DMS114 treated with DMSO at 0.1 percent for 48 hours (cell line): ENCODE results near the gene FANK1.

ENCODE experiments used
- DNase-seq: peaks from one replicate; lab custom pipeline; 2025; ENCODE audit not compliant: unreplicated experiment; lab: John Stamatoyannopoulos, UW

The FANK1 gene

GRCh38 chr10:125896088-125896934, at the start of gene FANK1:
FANK1 (plus strand) TSS chr10:125896564; CDS start chr10:125896643, 79 bp downstream.
- DNase-seq: peak; percentile 75

- DNase-seq: no peak
Measured at GRCh38 chr10:125846894-125847293, 49.5 kb upstream of the FANK1 start.

DNA sequence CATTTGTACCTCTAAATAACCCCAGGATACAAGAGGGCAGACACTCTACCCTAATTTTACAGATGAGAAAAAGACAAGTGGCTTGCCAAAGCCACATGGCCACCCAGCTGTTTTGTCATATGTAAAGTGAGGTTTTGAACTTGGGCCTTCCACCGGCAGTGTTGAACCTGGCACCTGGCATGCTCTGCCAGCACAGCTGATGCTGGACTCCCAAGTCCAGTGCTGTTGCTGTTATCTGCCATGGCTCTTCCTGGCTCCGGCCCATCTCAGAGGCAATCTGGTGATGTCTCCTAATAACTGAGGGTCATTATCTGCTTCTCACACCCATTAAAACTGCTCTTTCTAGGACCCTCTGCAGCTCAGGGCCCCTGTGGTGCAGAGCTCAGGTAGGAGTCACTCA, 48.0 kb upstream of the FANK1 start:
- DNase-seq: no peak

DNA sequence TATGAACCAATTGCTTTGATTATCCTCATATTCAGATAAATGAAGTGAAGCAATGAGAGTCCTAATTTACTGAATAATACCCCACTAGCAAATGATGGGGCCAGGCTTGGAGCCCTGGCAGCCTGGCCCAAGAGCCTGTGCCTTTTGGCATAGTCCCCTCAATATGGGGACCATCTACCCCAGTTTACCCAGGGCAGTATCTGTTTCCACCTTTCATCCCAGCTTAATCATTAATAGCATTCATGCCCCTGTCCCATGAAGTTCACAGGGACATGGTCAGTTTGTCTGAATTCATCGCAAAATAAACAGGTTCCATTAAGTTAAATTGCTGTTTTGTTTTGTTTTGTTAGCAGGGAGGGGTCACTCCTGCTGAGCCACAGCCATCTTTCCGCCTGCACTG, 47.5 kb upstream of the FANK1 start:
- DNase-seq: no peak

GRCh38 chr10:125849448-125849847, 46.9 kb upstream of the FANK1 start:
- no peak for DNase-seq

GRCh38 chr10:125850766-125851731, 45.3 kb upstream of the FANK1 start:
- DNase-seq: no peak

DNA sequence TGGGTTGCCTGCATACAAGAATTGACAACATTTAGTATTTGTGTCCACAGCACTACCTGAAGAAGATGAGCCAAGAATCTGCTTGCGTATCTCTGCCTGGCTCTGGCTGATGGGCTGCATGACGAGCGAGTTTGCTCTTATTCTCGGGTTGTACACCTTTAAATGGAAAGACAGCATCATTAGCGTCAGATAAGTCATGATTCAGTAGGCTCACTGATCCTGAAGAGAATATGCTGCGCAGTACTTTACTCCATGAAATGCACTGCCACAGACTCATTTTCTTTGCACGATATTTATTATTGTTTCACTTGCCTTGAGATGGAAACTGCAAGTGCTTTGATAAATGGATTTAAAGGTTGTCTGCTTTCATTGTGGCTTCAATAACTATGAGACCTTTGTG, 43.9 kb upstream of the FANK1 start:
- DNase-seq: no peak

DNA sequence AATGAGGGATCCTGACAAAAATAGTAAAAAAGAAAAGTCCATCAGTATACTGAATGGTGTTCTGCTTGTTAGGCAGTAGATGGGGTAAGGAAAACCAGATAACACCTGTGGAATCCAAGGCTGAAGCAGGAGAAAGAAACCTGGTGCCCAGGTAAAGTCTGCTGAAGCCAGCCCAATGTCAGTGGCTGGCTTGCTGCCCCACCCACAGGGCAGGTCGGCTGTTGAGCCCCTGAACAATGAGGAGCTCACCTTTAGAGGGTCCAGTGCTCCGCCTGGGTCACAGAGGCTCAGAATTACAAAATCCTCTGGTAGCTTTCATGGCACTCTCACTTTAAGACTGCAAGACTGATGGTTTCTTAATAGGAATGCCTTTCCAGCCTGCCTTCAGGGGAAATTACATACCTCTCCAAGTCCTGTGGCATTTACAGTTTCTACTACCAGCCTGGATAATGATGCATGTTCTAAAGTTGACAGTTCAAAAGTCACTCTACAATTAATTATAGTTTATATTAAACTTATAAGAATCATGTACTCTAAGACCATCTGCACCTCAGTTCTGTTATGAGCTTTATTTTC, 39.1 kb upstream of the FANK1 start:
- no peak for DNase-seq

DNA sequence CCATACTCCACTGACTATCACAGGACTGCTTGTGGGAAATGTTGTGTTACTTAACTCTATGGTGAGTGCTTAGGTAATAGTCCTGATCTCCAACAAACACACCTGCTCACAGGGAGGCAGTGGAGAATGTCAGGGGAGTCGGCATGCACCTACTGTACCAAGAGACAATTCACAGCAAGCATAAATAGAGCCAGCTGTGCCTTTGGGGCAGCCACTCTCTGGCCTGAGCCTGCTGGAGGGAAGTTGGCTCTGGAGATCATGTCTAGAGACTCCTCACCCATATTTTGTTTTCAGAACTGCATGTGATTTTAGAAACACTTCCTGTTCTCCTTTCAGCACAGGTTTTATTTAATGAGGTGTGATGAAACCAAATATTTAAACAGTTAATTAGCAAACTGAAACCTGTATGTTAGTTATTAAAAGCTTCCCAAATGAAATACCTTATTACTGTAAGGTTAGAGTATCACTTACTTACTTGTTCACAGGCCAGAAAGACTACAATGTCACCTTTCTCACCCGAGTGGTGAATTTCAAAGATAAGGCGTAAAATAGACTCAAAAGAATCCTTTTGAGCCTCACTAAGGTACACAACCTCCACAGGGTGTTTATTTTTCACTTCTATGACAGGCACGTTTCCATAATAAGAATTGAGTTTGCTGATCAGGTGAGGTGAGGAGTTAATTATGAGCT, 37.1 kb upstream of the FANK1 start:
- no peak for DNase-seq

DNA sequence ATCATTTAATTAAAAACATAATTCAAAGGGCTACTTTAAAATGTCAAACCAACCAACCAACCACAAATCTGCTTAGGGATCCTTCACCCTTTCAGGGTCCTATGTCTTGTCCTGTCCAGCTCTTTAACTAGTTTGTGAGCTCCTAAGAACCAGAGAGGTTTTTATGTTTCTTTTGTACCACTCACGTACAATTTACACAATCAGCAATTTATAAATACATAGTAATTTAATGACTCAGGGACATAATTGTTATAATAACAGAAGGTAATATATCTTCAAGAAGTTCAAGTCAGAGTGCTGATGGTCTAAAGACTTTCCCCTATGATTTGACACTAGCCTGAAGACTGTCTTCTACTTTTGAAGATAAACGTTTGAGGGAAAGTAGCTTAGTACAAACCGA, 31.2 kb upstream of the FANK1 start:
- no peak for DNase-seq

GRCh38 chr10:125866421-125867029, 29.8 kb upstream of the FANK1 start:
- DNase-seq: no peak

DNA sequence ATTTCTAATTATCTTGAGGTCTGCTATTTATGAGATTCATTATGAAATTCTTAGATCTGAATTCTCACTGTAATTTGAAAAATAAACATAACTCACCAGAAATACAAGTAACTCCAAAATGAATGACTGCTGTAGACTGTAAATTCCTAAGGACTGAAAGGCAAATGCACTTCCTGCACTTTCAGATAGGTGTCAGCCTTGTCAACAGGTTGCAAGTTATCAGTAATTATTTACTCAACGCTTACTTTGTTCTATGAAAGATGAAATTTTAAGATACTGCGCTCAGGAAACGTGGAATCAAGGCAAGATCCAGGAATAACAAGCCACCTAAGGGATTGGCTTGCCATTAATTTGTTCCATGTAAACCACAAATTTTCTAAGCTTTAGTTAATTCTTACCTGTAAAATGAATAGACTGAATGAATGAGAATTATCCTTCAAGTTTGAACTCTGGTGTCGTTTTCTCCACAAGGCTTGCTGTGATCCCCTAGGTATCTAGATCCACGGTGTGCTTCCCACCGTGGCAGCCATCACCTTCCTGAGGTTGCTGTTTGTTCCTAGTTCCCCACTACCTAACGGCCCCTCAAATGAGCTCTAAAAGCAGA, 27.9 kb upstream of the FANK1 start:
- DNase-seq: peak; percentile 33

- no peak for DNase-seq
Measured at GRCh38 chr10:125871338-125871737, 25.0 kb upstream of the FANK1 start.

DNA sequence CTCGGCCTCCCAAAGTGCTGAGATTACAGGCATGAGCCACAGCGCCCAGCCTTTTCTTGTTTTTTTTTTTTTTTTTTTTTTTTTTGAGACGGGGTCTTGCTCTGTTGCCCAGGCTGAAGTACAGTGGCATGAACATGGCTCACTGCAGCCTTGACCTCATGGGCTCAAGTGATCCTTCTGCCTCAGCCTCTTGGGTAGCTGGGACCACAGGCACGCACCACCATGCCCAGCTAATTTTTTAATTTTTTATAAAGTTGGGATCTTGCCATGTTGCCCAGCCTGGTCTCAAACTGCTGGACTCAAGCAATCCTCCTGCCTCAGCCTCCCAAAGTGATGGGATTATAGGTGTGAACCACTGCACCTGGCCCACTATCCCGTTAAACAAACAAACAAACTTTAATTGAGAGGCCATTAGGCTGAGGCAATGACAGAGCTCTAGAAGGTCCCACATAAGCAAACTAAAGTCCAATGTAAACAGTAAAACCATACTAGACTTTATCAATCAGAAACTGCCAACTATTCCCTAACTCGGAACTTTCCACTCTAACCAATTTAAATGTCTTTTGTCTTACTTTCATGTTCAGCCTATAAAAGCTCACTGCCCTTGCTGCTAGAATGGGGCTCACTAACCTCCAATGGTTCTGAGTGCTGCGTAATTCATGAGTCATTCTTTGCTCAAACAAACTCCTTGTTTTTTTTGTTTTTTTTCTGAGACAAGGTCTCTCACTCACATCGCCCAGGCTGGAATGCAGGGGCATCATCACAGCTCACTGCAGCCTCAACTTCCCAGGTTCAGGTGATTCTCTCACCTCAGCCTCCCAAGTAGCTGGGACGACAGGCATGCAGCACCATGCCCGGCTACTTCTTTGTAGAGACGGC, 17.2 kb upstream of the FANK1 start:
- no peak for DNase-seq

GRCh38 chr10:125880719-125881118, 15.6 kb upstream of the FANK1 start:
- no peak for DNase-seq

GRCh38 chr10:125881192-125881591, 15.2 kb upstream of the FANK1 start, which contains the start of gene DHX32:
DHX32 (minus strand) TSS chr10:125881292; CDS start chr10:125880824, 468 bp downstream.
- no peak for DNase-seq

DNA sequence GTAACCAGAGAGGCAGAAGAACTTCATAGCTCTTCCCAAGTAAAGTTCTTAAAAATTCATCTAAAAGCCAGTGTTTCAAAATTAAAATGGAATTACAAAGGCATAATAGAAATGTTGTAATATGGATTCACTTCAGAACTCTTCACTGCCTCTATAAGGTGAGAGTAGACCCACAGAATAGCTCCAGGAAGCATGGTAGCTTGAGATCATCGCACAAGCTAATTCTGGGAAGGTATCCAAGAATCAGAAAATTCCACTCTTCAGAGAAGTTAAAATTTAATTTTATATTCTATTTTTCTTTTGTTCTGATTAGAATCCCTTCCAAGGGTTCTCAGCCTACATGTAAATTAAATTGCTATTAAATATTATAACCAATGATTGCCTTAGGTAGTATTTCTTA, 13.8 kb upstream of the FANK1 start:
- no peak for DNase-seq

- no peak for DNase-seq
Measured at GRCh38 chr10:125883211-125883610, 13.2 kb upstream of the FANK1 start.

DNA sequence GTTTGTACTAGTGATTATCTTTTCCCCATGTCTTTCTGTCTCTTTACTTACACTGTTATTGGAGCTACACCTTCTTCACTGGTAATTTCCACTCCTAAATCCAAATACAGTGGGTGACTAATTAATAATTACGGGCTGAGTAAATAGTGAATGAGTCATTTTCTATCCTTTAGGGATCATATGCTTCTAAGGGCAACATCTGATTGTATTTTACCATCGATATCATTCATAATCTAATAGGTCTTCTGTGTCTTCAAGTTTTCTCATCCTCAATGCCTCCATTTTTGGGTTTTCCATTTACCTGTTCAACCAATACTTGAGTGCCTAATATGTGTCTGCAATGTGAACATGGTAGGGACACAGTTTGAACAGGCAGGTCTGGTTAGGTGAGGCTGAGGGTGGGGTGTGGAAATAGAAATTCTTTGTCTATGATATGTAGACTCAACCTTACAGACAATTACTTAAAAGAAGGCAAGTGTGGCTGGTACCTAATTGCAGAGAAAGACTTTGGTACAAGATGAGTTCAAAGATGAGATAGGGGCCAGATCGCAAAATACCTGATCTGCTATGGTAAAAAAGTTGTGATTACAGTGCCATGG, 9.4 kb upstream of the FANK1 start:
- DNase-seq: no peak
